A673 (cell line): ENCODE data around the gene GZMM. TPM values are rescaled to one million over a fixed set of nuclear protein-coding genes. Genes with fewer than 3 reads are reported as not detected.

Experiments used
- BruUV-seq: library from RNA; stranded (reverse); fragments of 400-500 nt; replicated peaks from 2 replicates; lab custom pipeline; 2021; lab: Mats Ljungman, UMichigan
- CTCF ChIA-PET: fragments of 300-600 bp; sonication (Branson Sonifier 250); formaldehyde crosslinking; loops from one replicate; lab custom pipeline; 2022; ENCODE audit warnings: antibody characterized with exemption; lab: Charles Lee
- POLR2A ChIA-PET: fragments of 300-600 bp; sonication (Branson Sonifier 250); formaldehyde crosslinking; loops from one replicate; lab custom pipeline; 2022; ENCODE audit warnings: antibody characterized with exemption; ENCODE audit not compliant: low non-redundant PET; lab: Charles Lee
- DNase-seq: peaks from one replicate; pipeline ENCODE4 v3.0.0-alpha.2; 2015; ENCODE audit warnings: low spot score
- H3K27ac ChIP-seq: fragments of 200-600 bp; sonication (generic); 2 replicates; pipeline ENCODE4 v1.5.1; 2016; ENCODE audit warnings: mixed run types, low read depth, mild to moderate bottlenecking, mixed read lengths, antibody characterized with exemption, low read length; ENCODE audit not compliant: poor library complexity, severe bottlenecking
- H3K27me3 ChIP-seq: fragments of 200-600 bp; sonication (generic); replicated peaks from 2 replicates; pipeline ENCODE4 v1.6.1; 2017; ENCODE audit warnings: mixed run types, low read depth, mild to moderate bottlenecking, mixed read lengths, antibody characterized with exemption, low read length; ENCODE audit not compliant: insufficient read depth, poor library complexity
- H3K36me3 ChIP-seq: fragments of 200-600 bp; sonication (generic); 2 replicates; pipeline ENCODE4 v1.6.1; 2016; ENCODE audit warnings: mixed run types, mild to moderate bottlenecking, mixed read lengths, antibody characterized with exemption, low read length; ENCODE audit not compliant: insufficient read depth, poor library complexity, severe bottlenecking
- H3K4me1 ChIP-seq: fragments of 200-600 bp; sonication (generic); 2 replicates; pipeline ENCODE4 v1.6.1; 2017; ENCODE audit warnings: mixed run types, mild to moderate bottlenecking, mixed read lengths, antibody characterized with exemption, low read length; ENCODE audit not compliant: insufficient read depth, poor library complexity, severe bottlenecking
- H3K4me3 ChIP-seq: fragments of 200-600 bp; sonication (generic); 2 replicates; pipeline ENCODE4 v1.5.1; 2016; ENCODE audit warnings: low read depth, mixed run types, mild to moderate bottlenecking, mixed read lengths, low read length; ENCODE audit not compliant: poor library complexity, severe bottlenecking
- H3K9me3 ChIP-seq: fragments of 200-600 bp; sonication (generic); 2 replicates; pipeline ENCODE4 v1.6.1; 2016; ENCODE audit warnings: mixed run types, low read depth, mild to moderate bottlenecking, mixed read lengths, antibody characterized with exemption, low read length; ENCODE audit not compliant: poor library complexity, severe bottlenecking
- CTCF ChIP-seq: fragments of 300-800, 200-600 bp; sonication (generic); conservative IDR thresholded peaks from 2 replicates; pipeline ENCODE4 v1.5.1; 2017; ENCODE audit warnings: low read depth, mild to moderate bottlenecking, antibody characterized with exemption, low read length, moderate library complexity, mixed read lengths
- EZH2 ChIP-seq: fragments of 200-600 bp; sonication (generic); IDR thresholded peaks from 2 replicates; pipeline ENCODE4 v1.6.1; 2017; ENCODE audit warnings: borderline replicate concordance, low read depth, mild to moderate bottlenecking, mixed read lengths, antibody characterized with exemption, low read length; ENCODE audit not compliant: poor library complexity, severe bottlenecking
- intact Hi-C: fragments of 100-400 bp; cut with micrococcal nuclease; formaldehyde crosslinking; loops from one replicate; pipeline ENCODE4 v1.10.0; 2022; ENCODE audit not compliant: unreplicated experiment
- total RNA-seq: library from RNA; stranded (reverse); gene quantifications from 2 replicates; pipeline ENCODE4 v1.2.3, GENCODE V29; 2021

Gene GZMM
- total RNA-seq, 1 experiment from 2014 or later, result 2.5 TPM

GRCh38 chr19:536881-537404 is 6.9 kb upstream of the GZMM start:
- no peaks in the 10 kb centered on the region for H3K9me3 ChIP-seq
- ChIA-PET CTCF (no interaction called here), POLR2A (no interaction called here)
- no peak for DNase-seq
- H3K36me3 ChIP-seq, result peaks cover 38% of the 10 kb centered on the region
- no peak for TF ChIP-seq EZH2
- no peak for TF ChIP-seq CTCF
- H3K4me3 ChIP-seq, result no peak overlapping the region
- H3K4me1 ChIP-seq, result peaks cover 9% of the 10 kb centered on the region
- no TSS peak for BruUV-seq
- H3K27me3 ChIP-seq, result no peaks in the 10 kb centered on the region
- H3K27ac ChIP-seq, result no peak overlapping the region
- intact Hi-C loops, result no loop called here

GRCh38 chr19:538641-539428 is 5.0 kb upstream of the GZMM start:
- no peak overlapping the region for H3K4me3 ChIP-seq
- POLR2A ChIA-PET, result no interaction called here

GRCh38 chr19:539429-540030 is 4.3 kb upstream of the GZMM start:
- H3K36me3 ChIP-seq, result peaks cover 46% of the 10 kb centered on the region
- no peak for DNase-seq
- BruUV-seq, result no TSS peak
- H3K4me1 ChIP-seq, result no peaks in the 10 kb centered on the region
- H3K27ac ChIP-seq, result no peak overlapping the region
- H3K27me3 ChIP-seq, result no peaks in the 10 kb centered on the region
- ChIA-PET POLR2A (no interaction called here), CTCF (no interaction called here)
- H3K9me3 ChIP-seq, result no peaks in the 10 kb centered on the region
- TF ChIP-seq CTCF (no peak), EZH2 (no peak)
- no peak overlapping the region for H3K4me3 ChIP-seq
- intact Hi-C loops, result no loop called here

More at GRCh38 chr19:538641-539428, 5.0 kb upstream of the GZMM start:
- Histone ChIP-seq H3K27me3 (no peaks in the 10 kb centered on the region), H3K9me3 (no peaks in the 10 kb centered on the region), H3K27ac (no peak overlapping the region), H3K36me3 (peaks cover 46% of the 10 kb centered on the region), H3K4me1 (peaks cover 2% of the 10 kb centered on the region)
- BruUV-seq, result no TSS peak
- DNase-seq, result no peak
- TF ChIP-seq EZH2 (no peak), CTCF (no peak)
- intact Hi-C loops, result no loop called here
- CTCF ChIA-PET, result no interaction called here
